ENCODE data around the gene KLRB1.
"Not testable (repeated sequence)": the region's sequence is repeated elsewhere in the genome, so short reads cannot be mapped to it uniquely, and the experiment has no call there.

Gene KLRB1

DNA sequence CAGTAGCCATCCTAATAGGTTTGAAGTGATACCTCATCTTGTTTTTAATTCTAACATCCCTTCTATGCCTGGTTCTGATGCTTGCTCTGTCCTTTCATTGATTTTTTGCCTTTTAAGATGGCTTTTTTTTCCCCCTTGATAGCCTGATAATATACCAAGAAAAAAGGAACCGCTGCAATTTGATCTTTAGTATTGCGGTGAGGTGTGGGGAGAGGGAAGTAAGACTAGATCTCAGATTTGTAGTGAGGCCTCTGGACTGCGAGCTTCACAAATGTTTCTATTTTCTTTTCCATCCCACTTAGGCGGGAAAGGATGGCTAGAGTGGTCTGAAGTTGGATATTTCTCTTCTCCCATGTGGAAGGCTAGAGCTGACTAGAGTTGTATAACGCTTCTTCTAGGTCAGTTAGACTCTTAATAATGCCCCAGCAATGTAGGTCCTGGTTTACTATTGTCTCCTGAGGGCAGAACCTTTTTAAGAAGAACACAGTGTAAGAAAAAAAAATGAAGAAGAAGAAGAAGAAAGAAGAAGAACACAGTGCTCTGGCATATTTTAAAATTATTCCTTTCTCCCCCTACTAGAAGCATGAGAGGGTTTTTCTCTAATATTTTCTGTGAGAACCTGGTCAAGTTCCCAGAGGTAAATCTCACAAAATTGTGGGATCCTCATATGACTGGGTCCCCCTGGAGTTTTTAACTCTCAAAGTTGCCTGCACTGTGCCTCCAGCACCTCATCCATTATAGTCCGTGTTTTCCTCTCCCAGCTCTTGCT is 11.9 kb upstream of the KLRB1 start:
- no peak for DNase-seq

GRCh38 chr12:9618906-9619305 is 11.2 kb upstream of the KLRB1 start:
- not testable (repeated sequence) for DNase-seq

GRCh38 chr12:9617124-9617523 is 9.4 kb upstream of the KLRB1 start:
- no peak for DNase-seq

- no peak for DNase-seq
Observed at GRCh38 chr12:9615420-9616136, 7.9 kb upstream of the KLRB1 start.

- not testable (repeated sequence) for DNase-seq
Observed at GRCh38 chr12:9610606-9611005, 2.9 kb upstream of the KLRB1 start.

- no peak for DNase-seq
Observed at GRCh38 chr12:9606736-9607372, 862 bp downstream of the KLRB1 start.

DNA sequence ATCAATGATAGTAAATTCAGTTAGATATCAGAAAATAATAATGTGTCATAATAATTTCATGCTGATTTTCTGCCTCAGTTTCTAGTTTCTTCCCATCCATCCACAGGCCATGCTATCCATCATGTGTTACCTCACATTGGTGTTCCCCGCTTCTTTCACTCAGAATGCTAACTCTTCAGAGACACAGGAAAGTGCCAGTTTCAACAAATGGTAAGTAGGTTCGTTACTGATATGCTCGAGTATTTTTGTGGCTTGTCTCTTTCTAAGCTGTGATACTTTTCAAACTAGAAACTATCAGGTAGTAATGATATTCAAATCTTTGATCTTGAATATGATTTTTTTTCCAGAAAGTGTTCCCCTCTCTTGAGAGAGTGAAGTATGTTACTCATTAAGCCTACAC is 1.5 kb downstream of the KLRB1 start:
- DNase-seq: no peak

GRCh38 chr12:9605483-9605882 is 2.2 kb downstream of the KLRB1 start:
- DNase-seq: no peak

- no peak for DNase-seq
Observed at GRCh38 chr12:9604287-9604686, 3.4 kb downstream of the KLRB1 start.

DNA sequence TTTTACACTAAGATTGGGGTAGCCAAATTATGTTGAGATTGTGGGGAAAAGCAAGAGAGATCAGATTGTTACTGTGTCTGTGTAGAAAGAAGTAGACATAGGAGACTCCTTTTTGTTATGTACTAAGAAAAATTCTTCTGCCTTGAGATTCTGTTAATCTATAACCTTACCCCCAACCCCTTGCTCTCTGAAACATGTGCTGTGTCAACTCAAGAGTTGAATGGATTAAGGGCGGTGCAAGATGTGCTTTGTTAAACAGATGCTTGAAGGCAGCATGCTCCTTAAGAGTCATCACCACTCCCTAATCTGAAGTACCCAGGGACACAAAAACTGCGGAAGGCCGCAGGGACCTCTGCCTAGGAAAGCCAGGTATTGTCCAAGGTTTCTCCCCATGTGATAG is 7.3 kb downstream of the KLRB1 start:
- not testable (repeated sequence) for DNase-seq

DNA sequence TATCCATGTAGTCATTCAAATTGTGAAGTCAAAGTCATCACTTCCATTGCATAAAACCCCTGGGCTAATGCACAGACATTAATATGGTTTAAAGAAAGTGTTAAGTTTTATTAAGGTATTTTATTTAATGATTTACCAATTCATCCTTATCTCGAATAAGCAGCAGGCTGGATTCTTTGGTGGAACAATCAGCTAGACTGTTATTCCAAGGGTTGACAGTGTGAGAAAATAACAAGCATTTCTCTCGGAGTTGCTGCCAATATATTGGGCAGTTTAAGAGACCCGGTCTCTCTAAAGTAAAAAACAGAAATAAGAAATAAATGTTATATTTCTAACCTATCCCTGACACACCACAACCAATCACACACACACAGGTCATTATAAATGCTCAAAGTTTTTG is 9.4 kb downstream of the KLRB1 start:
- no peak for DNase-seq

GRCh38 chr12:9597365-9597764 is 10.4 kb downstream of the KLRB1 start:
- no peak for DNase-seq

DNA sequence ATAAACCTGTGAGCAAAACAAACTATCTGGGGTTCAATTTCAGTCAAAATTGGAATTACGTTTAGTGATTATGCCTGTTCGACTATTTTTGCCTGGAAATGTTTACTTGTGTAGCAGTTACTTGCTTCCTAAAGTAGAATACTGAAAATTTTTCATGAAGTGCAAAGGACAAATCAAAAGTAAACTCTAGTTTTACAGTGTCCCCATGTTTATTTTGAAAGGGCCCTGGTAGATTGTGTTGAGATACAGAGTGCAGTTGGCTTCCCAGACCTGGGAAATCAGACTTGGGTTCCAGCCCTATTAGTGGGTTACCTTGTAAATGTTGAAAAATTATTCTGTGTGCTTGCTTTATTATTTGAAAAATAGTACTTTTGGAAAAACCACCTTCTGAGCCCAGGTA is 17.3 kb downstream of the KLRB1 start:
- DNase-seq: no peak

DNA sequence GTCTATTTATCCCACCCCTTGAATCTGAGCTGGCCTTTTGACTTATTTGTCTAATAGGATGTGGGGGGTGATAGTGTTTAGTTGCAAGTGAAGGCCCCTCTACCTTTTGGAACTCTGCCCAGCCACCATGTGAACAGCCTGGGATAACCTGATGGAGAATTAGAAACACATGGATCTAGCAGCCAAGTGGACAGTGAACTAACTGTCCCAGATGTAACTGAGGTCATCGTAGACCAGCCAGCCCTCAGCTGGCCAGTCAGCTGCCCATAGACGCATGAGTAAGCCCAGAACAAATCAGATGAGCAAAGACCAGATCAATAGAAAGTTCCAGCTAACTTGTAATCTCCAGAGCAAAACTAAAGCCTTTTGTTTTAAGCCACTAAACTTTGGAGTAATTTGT is 19.0 kb downstream of the KLRB1 start:
- no peak for DNase-seq

- DNase-seq: no peak
Observed at GRCh38 chr12:9587987-9588600, 19.6 kb downstream of the KLRB1 start.

DNA sequence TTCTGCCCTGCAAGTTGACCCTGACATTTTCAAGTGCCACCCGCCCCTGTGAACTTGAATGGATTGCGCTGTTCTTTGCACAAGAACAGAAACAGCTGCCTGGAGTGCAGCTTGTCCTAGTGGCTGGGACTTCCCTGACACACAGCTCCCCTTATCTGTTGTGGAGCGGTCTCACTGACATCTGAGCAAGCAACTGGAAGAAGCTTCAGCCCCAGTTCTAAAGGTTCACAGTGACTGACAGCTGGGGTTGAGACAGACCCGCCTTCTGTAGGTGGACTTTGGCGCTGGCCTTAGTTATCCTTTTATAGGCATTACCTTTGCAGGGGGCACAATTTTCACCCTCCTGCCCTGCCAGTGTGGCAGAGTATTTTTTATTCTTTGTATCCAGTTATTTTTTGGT is 30.0 kb downstream of the KLRB1 start:
- DNase-seq: not testable (repeated sequence)

DNA sequence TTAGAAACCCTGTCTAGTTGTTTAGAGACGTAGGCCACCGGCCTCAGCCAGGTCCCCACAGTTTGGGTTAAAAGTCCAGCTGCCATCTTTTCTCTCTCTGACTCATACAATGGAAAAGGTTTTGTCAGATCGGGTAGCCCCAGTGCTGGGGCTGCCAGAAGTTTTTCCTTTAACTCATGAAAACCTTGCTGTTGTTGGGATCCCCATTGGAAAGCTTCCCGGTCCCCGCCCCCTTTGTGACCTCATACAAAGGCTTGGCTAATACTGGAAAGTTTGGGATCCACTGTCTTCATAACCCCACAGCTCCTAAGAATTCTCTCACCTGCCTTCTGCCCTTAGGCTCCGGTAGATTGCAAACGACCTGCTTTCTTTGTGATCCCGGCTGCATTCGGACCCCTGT is 40.6 kb downstream of the KLRB1 start:
- DNase-seq: not testable (repeated sequence)

- not testable (repeated sequence) for DNase-seq
Observed at GRCh38 chr12:9566113-9566512, 41.6 kb downstream of the KLRB1 start.

DNA sequence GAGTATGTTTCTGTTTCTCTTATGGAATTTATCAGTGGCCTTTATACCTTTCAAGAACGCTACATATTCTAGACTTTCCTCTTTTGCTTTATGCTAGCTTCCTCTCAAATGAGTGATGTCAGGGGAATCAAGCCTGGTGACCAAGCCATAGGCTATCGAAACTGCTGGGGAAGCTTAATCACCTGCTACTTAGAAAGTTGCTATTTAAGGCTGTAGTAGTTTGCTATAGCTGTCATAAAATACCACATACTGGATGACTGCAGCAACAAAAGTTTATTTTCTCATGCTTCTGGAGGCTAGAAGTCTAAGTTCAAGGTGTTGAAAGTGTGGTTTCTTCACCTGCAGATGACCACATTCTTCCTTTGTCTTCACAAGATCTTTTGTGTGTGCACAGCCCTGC is 43.3 kb downstream of the KLRB1 start:
- DNase-seq: not testable (repeated sequence)

GRCh38 chr12:9562841-9563453 is 44.8 kb downstream of the KLRB1 start:
- DNase-seq: not testable (repeated sequence)

DNA sequence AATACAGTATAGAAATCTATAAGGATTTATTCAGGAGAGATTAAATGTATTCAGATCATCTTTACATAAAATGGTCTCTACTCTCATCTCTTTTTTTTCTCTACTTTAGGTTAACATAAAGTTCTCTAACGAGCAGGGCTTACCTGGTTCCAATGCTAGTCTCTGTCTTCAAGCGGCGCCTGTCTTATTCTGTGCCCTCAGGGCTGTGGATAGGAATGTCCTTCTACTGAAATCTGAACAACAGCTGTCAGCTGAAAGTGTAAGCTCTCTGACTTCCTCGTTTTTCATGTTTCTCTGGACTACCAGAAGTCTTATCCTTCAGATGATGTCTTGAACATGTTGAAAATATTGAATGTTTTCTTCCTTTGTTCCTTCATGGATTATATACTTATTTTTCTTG is 62.2 kb downstream of the KLRB1 start:
- DNase-seq: not testable (repeated sequence)
